Aorta (tissue), 5 donors: ENCODE measurements around the gene CXCL3. TPM values are rescaled to one million over a fixed set of nuclear protein-coding genes. Genes with fewer than 3 reads are reported as not detected.

Experiments used
- ATAC-seq: fragments of 200-7000 bp; cut with Tn5 transposase; one replicate; pipeline ENCODE4 v1.9.1; 2022; ENCODE audit warnings: moderate library complexity; ENCODE audit not compliant: low FRiP score
- DNase-seq, 2 donors: peaks; one replicate each; pipeline ENCODE4 v3.0.0-alpha.2; 2020
- H3K27ac ChIP-seq, 2 donors: one replicate each; pipeline ENCODE4 v1.5.1; 2013; ENCODE audit warnings: low read length in 2 of 2, mild to moderate bottlenecking in 2 of 2, moderate library complexity in 2 of 2, control low read depth in 1 of 2, inconsistent platforms in 1 of 2, low read depth in 1 of 2
- H3K27me3 ChIP-seq, 2 donors: one replicate each; pipeline ENCODE4 v1.6.1; 2013; ENCODE audit warnings: control low read depth in 1 of 2, low read length in 1 of 2, mild to moderate bottlenecking in 1 of 2, moderate library complexity in 1 of 2; ENCODE audit not compliant: insufficient read depth in 2 of 2, control insufficient read depth in 1 of 2
- H3K36me3 ChIP-seq, 2 donors: one replicate each; pipeline ENCODE4 v1.6.1; 2013; ENCODE audit warnings: control low read depth in 1 of 2, low read length in 1 of 2, mild to moderate bottlenecking in 1 of 2; ENCODE audit not compliant: insufficient read depth in 2 of 2, control insufficient read depth in 1 of 2
- H3K4me1 ChIP-seq, 2 donors: one replicate each; pipeline ENCODE4 v1.6.1; 2013; ENCODE audit warnings: low read length in 2 of 2, control low read depth in 1 of 2, mild to moderate bottlenecking in 1 of 2, moderate library complexity in 1 of 2; ENCODE audit not compliant: insufficient read depth in 2 of 2, control insufficient read depth in 1 of 2
- H3K4me3 ChIP-seq, 2 donors: one replicate each; pipeline ENCODE4 v1.5.1; 2013; ENCODE audit warnings: low read length in 2 of 2, control low read depth in 1 of 2, mild to moderate bottlenecking in 1 of 2
- H3K9me3 ChIP-seq: one replicate; pipeline ENCODE4 v1.6.1; 2013; ENCODE audit warnings: mild to moderate bottlenecking, low read length; ENCODE audit not compliant: control insufficient read depth
- WGBS, 2 donors: extraction: QIAGEN DNeasy Blood & Tissue Kit; methylation state at CpG; one replicate each; pipeline ENCODE4 v1.1.7; 2013; 5-methylcytosine and 5-hydroxymethylcytosine counted together
- intact Hi-C, 2 donors: fragments of 100-400 bp; cut with DNase I; formaldehyde crosslinking; loops; one replicate each; pipeline versions ENCODE4 v1.14.2 to v1.15.0; 2022
- polyA plus RNA-seq, 2 donors: library from polyadenylated mRNA; stranded (reverse); fragments of 200-250 nt; gene quantifications; one replicate each; pipeline ENCODE4 v1.2.3, GENCODE V29; 2013
- total RNA-seq, 2 donors: library from RNA; stranded (reverse); fragmentation: NEBNext Ultra II Directional; extraction: Animal tissue kit (Norgen Biotek cat#: 25700); gene quantifications; one replicate each; pipeline ENCODE4 v1.2.1, GENCODE V29; 2021
- donor health status: healthy with polysubstance abuse.
- donor health status: Bipolar disorder and iron deficiency.
- donor health status: DM: no; HTN: no; CAD: no.
- donor health status: DM: no; HTN: no; CAD: no.
- donor health status: DM: yes; HTN: yes; CAD: no.

The CXCL3 gene
- total and polyA plus RNA-seq, 4 donors = 0.64 to 12.1 (median 2.3) TPM

DNA sequence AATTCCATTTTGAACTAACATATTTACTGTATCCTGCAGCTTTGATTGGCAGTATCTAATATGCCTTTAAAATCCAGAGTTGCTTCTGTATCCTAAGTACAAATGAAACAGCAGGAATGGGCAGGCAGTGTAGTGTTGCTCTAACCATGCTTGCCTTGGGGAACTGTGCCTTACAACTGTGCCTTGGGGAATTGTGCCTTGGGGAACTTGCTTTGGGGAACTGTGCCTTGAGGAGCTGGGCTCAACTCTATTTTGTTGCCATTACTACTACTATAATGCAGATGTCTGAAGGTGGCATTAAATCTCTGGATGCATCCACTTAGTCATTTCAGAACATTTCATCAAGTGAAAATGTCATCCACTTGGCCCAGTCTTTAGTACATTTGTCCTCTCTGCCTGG is 6.9 kb downstream of the CXCL3 start:
- Histone ChIP-seq H3K27ac (no peak overlapping the region), H3K36me3 (no peaks in the 10 kb centered on the region), H3K27me3 (no peaks in the 10 kb centered on the region), H3K9me3 (no peaks in the 10 kb centered on the region), H3K4me1 (no peaks in the 10 kb centered on the region), H3K4me3 (no peak overlapping the region)
- ATAC-seq = no peak
- intact Hi-C loops = no loop called here
- DNase-seq = no peak

- no peak for ATAC-seq
- no peaks in the 10 kb centered on the region for H3K36me3 ChIP-seq
- DNase-seq = no peak
- no peak overlapping the region for H3K4me3 ChIP-seq
- H3K27me3 ChIP-seq = no peaks in the 10 kb centered on the region
- H3K27ac ChIP-seq = no peak overlapping the region
- intact Hi-C loops = no loop called here
- H3K4me1 ChIP-seq = no peaks in the 10 kb centered on the region
- H3K9me3 ChIP-seq = peaks cover 2% of the 10 kb centered on the region
These were observed 8.2 kb downstream of the CXCL3 start for GRCh38 chr4:74030285-74030684.

DNA sequence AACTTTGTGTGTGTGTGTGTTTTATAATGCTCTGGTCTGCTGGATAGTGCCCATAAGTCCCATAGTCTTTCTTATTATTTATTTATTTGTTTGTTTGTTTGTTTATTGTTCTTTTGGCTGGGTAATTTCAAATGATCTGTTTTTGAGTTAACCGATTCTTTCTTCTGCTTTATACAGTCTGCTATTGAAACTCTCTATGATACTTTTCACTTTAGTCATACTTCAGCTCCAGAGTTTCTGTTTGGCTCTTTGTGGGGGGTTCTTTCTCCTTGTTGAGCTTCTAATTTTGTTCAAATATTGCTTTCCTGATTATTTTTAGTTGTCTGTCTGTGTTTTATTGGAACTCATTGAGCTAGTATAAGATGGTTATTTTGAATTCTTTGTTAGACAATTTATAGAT is 10.0 kb downstream of the CXCL3 start:
- DNase-seq = no peak
- intact Hi-C loops = no loop called here
- 0 to 38% methylated on average over 1 of the region's 1 CpG for WGBS, 2 donors

GRCh38 chr4:74023709-74024108 is 14.8 kb downstream of the CXCL3 start:
- intact Hi-C loops = no loop called here
- Histone ChIP-seq H3K9me3 (peaks cover 2% of the 10 kb centered on the region), H3K4me3 (no peak overlapping the region), H3K36me3 (no peaks in the 10 kb centered on the region), H3K4me1 (no peaks in the 10 kb centered on the region), H3K27ac (no peak overlapping the region), H3K27me3 (no peaks in the 10 kb centered on the region)
- ATAC-seq (no peak), DNase-seq (no peak)
- WGBS, 2 donors = 84 to 86% methylated on average over 2 of the region's 2 CpGs

More for the DNA sequence above, 10.0 kb downstream of the CXCL3 start:
- H3K9me3 ChIP-seq = peaks cover 2% of the 10 kb centered on the region
- H3K27ac ChIP-seq = no peak overlapping the region
- no peak overlapping the region for H3K4me3 ChIP-seq
- no peaks in the 10 kb centered on the region for H3K36me3 ChIP-seq
- no peaks in the 10 kb centered on the region for H3K27me3 ChIP-seq
- H3K4me1 ChIP-seq = no peaks in the 10 kb centered on the region
- no peak for ATAC-seq

- 59 to 61% methylated on average over 2 of the region's 2 CpGs for WGBS, 2 donors
- H3K36me3 ChIP-seq = no peaks in the 10 kb centered on the region
- intact Hi-C loops = no loop called here
- peaks cover 0 to 2% of the 10 kb centered on the region in 2 donors for H3K27me3 ChIP-seq
- H3K4me1 ChIP-seq = no peaks in the 10 kb centered on the region
- DNase-seq = no peak
- no peak overlapping the region for H3K27ac ChIP-seq
- no peak overlapping the region for H3K4me3 ChIP-seq
- H3K9me3 ChIP-seq = peaks cover 2% of the 10 kb centered on the region
- no peak for ATAC-seq
These were observed 16.9 kb downstream of the CXCL3 start for GRCh38 chr4:74021601-74022000.

GRCh38 chr4:74018771-74019170 is 19.7 kb downstream of the CXCL3 start:
- Histone ChIP-seq H3K36me3 (no peaks in the 10 kb centered on the region), H3K4me1 (no peaks in the 10 kb centered on the region), H3K27ac (no peak overlapping the region), H3K9me3 (no peaks in the 10 kb centered on the region), H3K27me3 (peaks cover 0 to 2% of the 10 kb centered on the region in 2 donors), H3K4me3 (no peak overlapping the region)
- no peak for DNase-seq
- intact Hi-C loops = no loop called here
- WGBS, 2 donors = 75% methylated on average over 3 of the region's 3 CpGs
- no peak for ATAC-seq

DNA sequence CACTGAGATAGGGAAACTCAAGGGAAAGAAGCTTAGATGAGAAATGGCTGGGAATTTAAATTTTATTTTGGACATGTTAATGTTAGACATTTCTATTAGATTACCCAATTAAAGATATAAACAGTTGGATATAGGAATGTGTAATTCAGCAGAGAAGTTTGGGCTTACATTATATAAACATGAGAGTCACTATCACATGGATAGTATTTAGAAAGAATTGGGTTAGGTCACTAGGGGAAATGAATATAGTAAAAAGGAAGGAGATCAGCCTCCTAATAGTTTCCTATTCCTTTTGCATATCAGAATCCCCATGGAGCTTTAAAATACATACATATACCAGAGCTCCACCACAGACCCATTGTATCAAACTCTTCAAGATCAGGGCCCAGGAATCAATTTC is 20.4 kb downstream of the CXCL3 start:
- intact Hi-C loops = no loop called here
- no peaks in the 10 kb centered on the region for H3K4me1 ChIP-seq
- no peak overlapping the region for H3K4me3 ChIP-seq
- no peaks in the 10 kb centered on the region for H3K9me3 ChIP-seq
- H3K27ac ChIP-seq = no peak overlapping the region
- ATAC-seq (no peak), DNase-seq (no peak)
- H3K36me3 ChIP-seq = no peaks in the 10 kb centered on the region
- H3K27me3 ChIP-seq = peaks cover 0 to 2% of the 10 kb centered on the region in 2 donors

GRCh38 chr4:74016068-74016467 is 22.4 kb downstream of the CXCL3 start:
- no peak overlapping the region for H3K4me3 ChIP-seq
- no peaks in the 10 kb centered on the region for H3K4me1 ChIP-seq
- intact Hi-C loops = no loop called here
- no peaks in the 10 kb centered on the region for H3K36me3 ChIP-seq
- DNase-seq (no peak), ATAC-seq (no peak)
- H3K27ac ChIP-seq = no peak overlapping the region
- H3K9me3 ChIP-seq = no peaks in the 10 kb centered on the region
- H3K27me3 ChIP-seq = peaks cover 0 to 2% of the 10 kb centered on the region in 2 donors
- WGBS, 2 donors = 51 to 58% methylated on average over 1 of the region's 1 CpG

- intact Hi-C loops = no loop called here
- H3K9me3 ChIP-seq = no peaks in the 10 kb centered on the region
- H3K4me3 ChIP-seq = no peak overlapping the region
- no peak for ATAC-seq
- no peaks in the 10 kb centered on the region for H3K36me3 ChIP-seq
- H3K27ac ChIP-seq = no peak overlapping the region
- DNase-seq = no peak
- WGBS, 2 donors = 86 to 90% methylated on average over 3 of the region's 3 CpGs
- H3K4me1 ChIP-seq = no peaks in the 10 kb centered on the region
- peaks cover 0 to 2% of the 10 kb centered on the region in 2 donors for H3K27me3 ChIP-seq
These were observed 23.2 kb downstream of the CXCL3 start for GRCh38 chr4:74015126-74015780.
